Stimulated activated naive CD4-positive, alpha-beta T cell treated with Interleukin-2 at 50 U/mL for 16 hours (primary cell): ENCODE results near the gene DBN1.

ENCODE experiments used
- DNase-seq: peaks from one replicate; lab custom pipeline; 2025; lab: John Stamatoyannopoulos, UW

Gene DBN1

DNA sequence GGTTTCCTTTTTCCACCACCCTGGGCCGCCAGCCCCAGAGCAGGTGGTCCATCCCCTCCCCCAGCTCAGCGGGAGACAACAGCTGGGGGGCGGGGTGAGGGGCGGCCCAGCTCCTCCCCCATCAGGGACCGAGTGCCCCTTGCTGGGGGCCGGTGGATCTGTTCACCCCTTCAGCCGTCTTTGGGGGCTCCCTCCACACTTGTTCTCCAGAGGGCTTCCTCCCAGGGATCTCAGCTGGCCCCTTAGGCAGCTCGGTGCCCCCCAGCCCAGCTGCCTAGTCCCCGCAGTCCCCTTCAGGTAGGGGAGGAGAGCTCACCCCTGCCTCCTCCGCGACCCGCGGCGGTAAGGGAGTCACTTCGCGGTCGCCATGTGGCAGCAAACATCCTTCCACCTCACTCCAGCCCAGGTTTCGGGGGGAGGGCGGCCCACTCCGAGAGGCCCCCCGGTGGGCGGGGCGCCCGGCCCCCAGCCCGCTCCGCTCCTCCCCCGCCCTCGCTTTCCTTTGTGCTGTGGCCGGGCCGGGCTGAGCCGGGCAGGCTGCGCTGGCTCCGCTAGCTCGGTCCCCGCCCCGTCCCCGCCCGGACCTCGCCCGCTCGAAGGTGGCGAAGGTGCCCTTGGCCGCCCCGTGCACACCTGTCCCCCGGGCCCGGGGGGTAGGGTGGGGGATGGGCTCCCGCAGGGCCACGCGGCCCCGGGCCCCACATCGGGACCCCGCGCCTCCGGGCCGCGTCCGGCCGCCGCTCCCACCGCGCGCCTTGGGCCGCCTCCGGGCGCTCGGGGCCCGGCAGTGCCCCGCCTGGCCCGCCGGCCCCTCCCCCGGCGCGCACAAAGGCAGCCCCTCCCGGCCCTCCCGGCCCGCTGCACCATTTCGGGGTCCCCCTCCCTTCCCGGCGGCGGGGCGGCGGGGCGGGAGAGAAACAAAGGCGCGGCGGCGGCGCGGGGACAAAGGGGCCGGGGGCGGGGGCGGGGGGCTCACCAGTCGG lies 683 bp downstream of the DBN1 start:
- peak; percentile 43 for DNase-seq

DNA sequence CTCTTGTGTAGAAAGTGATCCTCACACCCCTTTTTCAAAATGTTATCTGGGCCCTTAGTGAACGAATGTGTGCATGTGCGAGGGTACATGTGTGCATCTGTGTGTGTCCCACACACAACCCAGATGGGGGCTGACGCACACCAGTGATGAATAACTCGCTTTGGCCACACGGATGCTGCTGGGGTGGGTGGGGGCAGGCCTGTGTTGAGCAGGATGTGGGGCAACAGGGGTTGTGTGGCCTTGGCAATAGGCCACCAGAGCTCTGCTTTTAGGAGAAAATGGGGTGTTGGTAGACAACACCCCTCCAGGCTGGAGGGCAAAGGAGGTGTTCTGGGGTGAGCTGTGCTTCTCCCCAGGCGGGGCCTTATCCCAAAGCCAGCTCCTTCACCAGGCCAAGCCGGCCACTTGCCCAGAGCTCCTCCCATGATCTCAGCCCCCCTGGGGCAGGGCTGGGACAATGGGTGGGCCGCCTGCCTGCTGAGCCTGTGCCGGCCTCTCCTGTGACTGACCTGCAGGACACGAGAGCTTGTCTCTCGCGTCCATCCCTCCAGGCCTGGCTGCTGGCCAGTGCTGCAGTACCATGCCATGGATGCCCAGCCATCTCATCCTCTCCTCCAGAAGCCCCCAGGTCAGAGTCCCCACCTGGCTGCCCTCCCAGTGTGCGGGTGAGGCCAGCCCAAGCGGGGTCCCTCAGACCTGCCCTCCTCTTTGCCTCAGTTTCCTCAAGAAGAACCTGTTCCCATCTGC lies 1.7 kb downstream of the DBN1 start:
- no peak for DNase-seq

DNA sequence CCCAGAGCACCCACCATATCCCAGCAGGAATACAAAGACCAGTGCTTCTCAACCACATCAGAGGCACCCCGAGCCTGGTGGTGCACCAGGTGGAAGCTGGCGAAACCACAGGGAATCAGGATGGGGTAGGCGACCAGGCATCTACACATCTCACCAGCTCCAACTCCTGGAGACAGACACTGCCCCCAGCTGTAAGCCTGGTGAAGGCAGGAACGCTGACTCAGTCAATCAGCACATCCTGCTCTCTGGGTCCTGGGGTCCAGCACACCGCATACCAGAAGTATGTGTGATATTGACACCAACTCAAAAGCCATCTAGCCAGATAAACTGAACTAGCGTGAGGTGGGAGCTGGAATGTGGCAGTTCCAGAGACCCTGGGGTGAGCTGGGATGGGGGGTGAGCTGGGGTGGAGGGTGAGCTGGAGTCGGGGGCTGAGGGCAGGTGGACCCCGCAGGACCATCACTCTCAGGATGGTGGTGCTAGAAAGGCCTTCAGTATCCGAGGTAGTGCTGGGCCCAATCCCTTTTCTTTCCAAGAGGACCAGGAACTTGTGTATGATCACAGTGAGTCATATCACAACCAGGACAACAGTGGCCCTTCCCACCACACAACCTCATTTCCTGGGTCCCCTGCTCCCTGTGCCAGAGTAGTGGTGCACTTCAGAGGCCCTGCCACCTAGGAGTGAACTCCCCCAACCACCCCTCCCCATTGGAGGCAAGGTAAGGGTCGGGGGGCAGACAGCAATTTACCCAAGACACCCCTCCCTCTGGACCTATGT lies 2.5 kb downstream of the DBN1 start:
- no peak for DNase-seq

DNA sequence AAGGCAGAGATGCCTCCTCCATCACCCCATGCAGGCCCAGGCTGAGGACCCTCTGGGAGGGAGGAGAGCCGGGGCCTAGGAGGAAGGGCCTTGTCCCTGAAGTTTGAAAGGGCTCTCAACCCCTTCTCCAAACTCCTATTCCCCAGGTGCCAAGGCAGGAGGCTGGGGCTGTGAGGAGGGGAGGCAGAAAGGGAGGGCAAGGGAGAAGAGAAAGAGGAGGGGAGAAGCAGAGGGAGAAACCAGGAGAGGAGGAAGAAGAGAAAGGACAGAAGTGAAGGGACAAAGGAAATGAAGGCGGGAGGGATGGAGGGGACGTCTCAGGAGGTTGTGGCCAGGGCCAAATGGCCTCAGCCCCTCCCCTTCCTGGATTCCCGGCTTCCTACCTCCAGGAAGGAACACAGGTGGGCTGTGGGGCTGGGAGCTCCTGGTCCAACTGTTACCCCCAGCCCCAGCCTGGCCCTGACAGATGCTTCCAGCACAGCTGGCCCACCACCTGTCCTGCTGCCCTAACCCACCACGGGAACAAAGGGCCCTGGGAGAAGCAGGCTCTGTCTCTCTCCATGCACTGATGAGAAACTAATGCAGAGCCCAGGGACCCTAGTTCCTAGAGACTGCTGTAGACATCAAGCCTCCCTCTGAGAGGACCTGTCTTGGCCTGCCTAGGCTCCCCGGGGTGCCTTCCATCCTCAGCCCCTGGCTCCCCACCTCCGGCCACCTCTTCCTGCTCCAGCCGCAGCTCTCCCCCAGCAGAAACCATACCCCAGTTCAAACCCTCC lies 3.5 kb downstream of the DBN1 start:
- no peak for DNase-seq

DNA sequence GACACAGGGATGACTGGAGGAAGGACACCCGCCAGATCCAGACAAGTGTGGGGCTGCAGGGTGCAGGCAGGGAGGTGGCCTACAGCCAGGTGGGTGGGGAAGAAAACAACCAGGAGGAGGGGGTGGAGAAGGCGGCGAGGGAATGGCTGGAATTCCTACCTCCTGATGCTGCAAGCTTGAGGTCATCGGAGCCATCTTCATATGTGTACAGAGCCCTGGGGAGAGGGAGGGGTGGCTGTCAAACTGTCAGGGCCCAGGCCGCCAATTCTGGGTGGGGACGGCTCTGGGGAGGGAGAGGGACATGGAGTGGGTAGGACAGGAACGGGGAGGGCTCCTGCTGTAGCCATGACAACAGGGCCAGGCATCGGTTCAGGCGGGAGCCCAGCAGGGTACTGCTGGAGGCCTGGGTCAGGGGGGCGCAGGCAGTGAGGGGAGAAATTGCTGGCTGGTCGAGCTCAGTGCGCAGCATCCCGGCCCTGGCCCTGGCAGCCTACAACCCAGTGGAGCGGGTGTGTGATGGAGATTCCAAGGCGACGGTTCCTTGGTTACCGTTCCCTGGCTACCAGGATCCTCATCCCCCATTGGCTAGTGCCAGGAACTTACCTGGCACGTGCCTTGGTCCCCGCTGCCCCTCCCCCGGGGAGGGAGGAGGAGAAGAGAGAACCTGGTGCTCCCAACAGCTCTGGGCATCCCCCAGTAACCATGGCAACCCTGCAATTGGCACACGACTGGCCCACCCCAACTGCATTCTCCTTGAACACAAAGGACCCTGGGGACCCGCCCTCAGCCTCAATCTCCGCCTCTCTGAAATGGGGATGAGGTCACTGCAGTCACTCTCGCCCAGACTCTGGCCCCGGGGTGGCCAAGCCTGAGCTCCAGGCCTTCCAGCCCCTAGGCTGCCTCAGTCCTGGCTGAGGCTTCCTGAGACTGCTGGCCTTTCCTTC lies 4.5 kb downstream of the DBN1 start:
- DNase-seq: no peak

DNA sequence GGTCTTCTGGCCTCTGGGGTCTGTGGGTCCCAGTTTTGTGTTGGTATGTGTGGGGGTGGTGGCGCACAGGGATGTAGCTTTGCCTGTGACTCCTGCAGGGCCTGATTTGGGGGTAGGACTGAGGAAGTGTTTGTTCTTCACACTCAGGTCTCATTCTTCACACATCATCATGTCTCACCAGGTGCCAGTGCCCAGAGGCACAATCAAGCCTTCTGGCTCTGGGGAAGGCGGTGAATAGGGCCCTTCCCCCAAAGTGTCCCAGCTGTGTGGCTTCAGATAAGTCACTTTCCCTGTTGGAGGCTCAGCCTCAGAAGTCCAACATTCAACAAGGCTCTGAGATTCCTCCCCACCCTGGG lies 5.1 kb downstream of the DBN1 start:
- no peak for DNase-seq

DNA sequence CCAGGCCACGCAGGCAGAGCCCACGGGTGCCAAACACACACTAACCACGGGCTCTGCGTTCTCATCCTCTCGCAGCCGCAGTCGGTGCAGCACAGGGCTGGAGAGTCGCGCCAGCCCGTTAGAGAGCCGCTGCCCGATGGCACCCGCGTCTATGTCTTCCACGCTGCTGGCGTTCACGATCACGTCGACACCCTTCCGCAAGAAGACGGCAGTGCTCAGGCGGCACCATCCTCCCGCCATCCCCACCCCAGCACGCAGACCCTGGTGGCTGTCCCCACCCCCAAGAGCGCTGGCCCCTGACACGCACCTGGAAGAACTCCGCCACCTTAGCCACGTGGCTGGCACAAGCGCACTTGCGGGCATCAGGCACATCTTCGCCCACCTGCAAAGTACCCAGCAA lies 6.0 kb downstream of the DBN1 start:
- DNase-seq: no peak

DNA sequence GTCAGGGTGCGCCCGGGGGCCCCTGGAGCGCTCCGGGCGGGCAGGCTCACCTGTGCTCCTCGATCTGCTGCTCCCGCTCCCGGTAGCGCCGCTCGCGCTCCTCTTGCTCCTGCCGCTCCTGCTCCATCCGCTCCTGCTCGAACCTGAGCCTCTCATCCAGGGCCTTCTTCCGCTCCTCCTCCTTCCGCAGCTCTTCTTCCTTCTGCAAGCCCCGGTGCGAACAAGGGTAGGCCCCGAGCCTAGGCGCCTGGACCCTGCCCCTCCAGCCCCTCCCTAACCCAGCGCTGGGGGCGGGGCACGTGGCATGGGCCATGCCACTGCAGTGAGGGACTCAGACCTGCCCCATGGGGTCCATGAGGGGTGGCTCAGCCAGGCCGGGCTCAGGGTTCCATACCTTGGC lies 6.6 kb downstream of the DBN1 start:
- no peak for DNase-seq

DNA sequence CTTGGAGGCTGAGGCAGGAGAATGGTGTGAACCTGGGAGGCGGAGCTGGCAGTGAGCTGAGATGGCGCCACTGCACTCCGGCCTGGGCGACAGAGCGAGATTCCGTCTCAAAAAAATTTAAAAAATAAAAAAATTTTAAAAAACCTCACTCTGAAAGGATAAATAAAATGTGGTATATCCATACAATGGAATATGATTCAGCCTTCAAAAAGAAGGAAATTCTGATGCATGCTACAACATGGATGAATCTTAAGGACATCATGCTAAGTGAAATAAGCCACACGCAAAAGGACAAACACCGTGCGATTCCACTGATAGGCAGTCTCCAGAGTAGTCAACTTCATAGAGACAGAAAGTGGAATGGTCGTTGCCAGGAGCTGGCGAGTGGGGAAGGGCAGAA lies 8.4 kb downstream of the DBN1 start:
- no peak for DNase-seq

DNA sequence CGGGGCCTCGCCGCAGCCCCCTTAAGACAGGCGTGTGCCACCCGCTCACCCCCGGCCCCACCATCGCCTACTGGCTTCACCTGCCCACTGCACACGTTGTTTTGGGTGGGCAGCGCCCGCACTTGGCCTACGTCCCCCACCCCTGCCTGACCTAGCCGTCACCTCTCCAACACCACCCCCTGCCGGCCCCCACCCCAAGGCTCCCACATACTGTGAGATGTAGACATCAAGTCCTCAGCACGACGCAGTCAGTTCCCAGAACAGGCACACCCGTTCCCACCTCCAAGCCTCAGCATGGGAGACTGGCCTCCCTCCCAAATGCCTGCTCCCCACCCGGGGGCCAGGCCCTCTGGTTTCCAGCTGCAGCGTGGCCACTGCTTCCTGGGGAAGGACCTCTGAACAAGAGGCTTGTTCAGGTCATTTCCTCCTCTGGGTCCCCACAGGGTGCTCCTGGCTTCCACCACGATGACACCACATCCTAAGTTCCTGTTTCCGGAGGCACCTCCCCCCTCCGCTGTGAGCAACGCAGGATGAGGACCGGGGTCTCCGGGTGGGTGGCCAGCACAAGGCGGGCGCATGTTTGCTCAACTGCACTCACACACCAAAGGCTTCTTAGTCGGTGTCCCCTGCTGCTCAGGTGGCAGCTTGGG lies 11.3 kb downstream of the DBN1 start:
- DNase-seq: no peak

DNA sequence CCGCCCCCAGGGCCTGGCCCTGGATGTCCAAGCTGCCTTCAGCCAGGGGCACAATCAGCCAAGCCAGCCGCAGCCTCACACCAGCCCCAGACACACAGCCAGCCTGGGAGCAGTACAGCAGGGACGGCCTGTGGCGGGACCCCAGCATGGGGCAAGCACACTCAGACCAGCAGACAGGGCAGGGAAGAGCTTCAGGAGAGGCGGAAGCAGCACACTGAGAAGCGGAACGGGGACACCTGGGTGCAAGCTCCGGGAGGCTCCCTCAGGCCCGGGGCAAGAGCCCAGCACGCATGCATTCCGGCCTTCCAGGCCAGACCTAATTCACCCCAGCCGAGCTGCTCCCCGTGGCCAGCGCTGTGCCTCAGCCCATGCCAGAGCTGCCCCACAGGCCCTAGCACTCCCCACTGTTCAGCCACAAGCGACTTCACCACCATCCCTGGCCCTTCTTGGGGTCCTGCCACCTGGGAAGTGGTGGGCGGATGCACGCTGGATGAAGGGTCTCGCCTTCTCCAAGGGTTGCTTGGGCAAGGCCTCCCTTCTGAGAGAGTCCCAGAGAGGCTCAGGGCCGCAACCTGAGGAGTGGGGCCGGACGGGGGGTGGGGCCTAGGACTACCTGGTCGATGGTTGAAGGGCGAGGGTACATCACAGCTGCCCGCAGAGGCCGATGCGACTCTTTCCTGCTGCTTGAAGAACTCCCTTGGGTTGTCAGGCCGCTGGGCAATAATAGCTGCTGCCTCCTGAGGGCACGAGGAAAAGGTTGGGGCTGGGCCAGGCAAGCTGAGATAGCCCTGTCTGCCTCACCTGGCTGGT lies 13.4 kb downstream of the DBN1 start:
- no peak for DNase-seq

DNA sequence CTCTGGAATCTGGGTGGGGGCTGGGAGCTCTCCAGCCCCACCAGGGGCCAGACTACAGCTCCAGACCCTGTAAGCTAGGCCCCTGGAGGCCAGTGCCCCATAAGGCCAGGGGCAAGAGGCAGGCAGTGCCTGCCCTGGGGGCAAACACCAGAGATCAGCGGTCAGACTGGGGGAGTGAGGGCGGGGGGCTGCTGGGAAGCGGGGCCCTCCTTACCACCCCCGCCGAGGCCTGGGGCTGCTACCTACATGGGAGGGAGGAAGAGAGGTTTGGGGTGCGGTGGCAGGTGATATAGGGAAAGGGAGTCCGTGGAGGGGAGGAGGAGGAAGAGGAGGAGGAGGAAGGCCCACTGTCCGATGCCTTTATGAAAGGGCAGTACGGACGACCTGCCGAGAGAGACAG lies 14.1 kb downstream of the DBN1 start:
- DNase-seq: no peak

DNA sequence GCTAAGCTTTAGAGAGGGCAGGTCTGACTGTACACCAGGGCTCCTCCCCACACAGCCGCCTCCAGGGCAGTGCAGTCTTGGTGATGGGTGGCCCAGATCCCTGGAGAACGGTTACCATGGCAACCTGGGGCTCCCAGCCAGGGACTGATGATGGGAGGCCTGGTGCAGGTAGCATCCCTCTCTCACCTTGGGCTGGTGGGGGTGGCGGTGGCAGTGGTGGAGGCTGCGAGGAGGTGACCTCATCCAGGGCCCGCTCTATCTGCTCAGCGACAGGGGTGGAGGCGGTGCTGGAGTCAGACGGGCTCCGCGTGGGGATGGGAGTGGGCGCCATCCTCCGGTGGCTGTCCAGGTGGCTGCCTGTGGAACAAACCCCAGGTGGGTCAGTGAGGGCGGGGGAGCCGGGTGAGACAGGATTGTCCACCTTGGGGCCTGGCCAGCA lies 14.5 kb downstream of the DBN1 start:
- no peak for DNase-seq

DNA sequence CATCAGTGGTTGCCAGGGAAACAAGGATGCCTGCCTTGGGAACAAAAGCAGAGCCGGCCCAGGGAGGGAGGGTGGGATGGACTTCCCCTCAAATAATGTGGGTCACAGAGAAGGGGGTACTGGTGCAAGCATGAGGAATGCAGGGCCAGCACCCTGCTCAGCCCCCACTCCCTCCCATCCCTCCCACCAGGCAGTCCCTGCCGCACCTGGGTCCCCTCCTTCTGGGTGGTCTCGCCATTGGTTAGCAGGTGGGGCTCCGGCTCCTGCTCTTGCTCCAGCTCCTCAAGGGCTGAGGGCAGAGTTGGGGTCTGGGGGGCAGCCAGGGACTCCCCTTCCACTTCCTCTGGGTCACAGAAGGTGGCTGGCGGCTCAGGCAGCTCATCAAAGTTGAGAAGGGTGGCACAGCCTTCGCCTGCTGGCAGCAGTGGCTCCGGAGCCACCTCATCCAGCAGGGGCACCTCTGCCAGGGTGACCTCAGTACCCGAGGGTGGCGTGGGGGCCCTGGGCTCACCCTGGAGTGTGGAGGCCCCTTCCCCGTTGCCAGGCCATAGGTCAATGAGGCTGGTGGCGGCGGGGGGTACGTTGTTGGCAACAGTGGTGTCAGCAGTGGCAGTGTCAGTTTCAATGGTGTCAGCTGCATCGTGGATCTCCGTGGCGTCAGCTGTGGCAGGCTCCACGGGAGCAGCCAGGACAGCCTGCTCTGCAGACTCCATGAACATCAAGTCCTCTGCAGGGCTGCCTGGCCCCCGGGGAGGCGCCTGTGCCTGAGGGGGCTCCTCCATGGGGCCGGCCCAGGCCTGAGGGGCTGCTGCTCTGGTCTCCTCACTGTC lies 15.4 kb downstream of the DBN1 start:
- no peak for DNase-seq

DNA sequence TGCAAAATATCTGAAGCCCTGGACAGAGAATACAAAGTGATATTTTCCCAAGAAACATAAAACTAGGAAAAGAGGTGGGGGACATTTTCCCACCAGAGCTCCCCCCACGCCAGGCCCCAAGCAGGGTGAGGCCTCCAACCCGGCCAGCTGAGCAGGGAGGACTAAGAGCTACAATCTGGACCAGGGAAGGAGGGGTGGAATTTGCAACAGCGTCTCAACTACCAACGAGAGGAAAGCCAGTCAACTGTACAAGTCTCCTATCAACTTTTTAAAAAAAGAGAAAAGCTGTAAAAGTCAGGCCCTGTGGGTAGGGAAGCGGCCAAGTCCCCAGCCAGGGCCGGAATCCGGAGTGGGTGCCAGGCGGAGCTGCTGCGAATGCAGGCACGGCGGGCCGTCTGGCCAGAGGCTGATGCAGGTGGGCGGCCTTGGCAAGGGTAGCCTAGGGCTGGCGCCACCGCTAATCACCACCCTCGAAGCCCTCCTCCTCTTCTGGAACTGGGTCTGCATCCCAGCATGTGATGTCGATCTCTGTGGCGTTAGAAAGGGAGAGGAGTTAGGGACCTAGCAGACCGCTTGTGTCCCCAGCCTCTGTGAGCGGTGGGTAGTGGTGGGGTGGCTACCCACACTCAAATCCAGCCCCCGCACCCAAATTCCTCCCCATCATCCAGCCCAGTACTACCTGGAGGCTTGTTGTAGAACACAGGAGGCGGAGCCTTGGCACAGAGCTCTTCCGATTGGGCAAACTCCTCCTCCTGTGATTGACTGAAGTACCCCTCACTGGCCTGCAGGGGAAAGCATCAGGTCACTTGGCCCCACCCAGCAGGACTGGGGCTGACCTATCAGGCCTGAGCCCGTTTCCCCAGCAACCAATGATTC lies 16.2 kb downstream of the DBN1 start:
- DNase-seq: peak; percentile 54

DNA sequence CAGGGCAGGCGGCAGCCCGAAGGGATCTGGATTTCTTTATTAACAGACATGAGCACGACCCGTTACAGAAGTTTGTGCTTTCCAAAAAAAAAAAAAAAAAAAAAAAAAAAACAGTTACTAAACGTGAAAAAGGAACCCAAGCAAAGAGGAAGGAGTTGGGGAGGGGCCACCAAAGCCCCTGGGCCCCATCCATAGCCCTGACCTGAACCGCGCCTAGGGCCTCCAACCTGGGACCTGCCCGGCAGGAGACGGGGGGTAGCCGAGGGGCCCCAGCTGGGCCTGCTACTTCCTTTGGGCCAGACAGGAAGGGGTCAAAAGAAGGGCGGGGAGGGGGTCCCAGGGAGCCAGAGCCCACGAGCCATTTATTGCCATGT lies 16.9 kb downstream of the DBN1 start:
- no peak for DNase-seq
